Activated CD8-positive, alpha-beta memory T cell treated with anti-CD3 and anti-CD28 coated beads for 48 hours (primary cell): Measurements from ENCODE around the gene RRAS2.
"Not testable (repeated sequence)": the region's sequence is repeated elsewhere in the genome, so short reads cannot be mapped to it uniquely, and the experiment has no call there.

Source experiments
- DNase-seq, 3 experiments: peaks; one replicate each; pipeline ENCODE4 v3.0.0-alpha.2; 2020; ENCODE audit warnings: low read depth in 2 of 3, low spot score in 2 of 3

Gene RRAS2

DNA sequence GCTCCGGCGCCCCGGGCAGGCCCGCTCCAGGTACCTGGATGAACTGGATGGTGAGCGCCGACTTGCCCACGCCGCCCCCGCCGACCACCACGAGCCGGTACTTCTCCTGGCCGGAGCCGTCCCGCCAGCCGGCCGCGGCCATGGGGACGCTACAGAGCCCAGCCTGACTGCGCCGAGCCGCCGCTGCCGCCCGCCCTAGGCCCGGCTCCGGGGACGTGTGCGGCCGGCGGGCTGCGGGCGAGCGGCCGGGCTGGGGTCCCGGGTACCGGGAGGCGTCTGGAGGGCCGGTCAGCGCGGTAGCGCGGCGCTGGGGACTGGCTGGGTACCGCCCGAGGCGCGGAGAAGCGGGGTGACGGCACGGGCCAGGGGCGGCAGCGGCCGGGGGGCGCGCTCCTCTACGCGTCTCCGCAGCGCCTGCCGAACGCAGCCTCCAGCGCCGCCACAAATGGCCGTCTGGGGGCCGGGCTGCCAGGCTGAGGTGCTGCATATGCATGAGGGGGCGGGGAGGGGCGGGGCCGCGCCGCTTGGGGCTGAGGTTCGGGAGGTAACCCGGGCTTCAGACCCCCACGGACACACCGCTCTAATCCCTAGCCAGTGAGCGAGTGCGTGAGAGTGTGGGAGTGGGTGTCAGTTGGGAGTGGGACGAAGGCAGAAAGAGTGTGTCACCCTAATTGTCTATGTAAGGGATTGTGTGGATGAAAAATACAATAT is at the start of gene RRAS2:
Gene RRAS2, minus strand, starts transcription at position 455 of the 711 bp plus-strand sequence. Its CDS starts 313 bp downstream, at position 142.
- DNase-seq = peak; percentile 48 to 58 (median 53)

- DNase-seq = no peak
Measured at GRCh38 chr11:14408612-14409011, 49.6 kb upstream of the RRAS2 start.

DNA sequence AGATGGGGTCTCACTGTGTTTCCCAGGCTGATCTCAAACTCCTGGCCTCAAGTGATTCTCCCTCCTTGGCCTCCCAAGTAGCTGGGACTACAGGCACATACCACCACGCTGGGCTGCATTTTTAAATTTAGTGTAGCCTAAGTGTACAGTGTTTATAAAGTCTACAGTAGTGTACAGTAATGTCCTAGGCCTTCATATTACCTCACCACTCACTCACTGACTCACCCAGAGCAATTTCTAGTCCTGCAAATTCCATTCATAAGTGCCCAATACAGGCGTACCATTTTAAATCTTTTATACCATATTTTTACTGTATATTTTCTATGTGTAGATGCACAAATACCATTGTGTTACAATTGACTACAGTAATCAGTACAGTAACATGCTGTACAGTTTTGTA is 47.1 kb upstream of the RRAS2 start:
- DNase-seq = not testable (repeated sequence)

- DNase-seq = not testable (repeated sequence)
Measured at GRCh38 chr11:14403528-14403927, 44.5 kb upstream of the RRAS2 start.

- DNase-seq = no peak
Measured at GRCh38 chr11:14399087-14399486, 40.1 kb upstream of the RRAS2 start.

- DNase-seq = no peak
Measured at GRCh38 chr11:14396273-14396672, 37.3 kb upstream of the RRAS2 start.

DNA sequence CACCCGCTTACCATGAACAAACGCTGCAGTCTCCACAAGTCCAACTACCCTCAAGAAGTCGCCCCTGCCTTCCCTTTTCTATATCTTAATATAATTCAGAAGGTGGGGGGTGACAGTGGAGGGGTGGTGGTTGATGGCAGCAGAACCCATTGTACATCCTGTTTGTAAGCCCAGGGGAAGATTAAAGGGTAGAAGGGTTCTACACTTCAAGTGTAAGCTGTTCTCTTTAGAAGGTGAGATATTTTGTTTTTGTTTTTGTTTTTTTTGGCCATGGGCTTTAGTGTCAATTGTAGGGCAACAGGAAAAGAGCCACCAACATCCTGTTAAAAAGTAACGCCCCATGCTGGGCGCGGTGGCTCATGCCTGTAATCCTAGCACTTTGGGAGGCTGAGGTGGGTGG is 34.9 kb upstream of the RRAS2 start:
- no peak for DNase-seq

DNA sequence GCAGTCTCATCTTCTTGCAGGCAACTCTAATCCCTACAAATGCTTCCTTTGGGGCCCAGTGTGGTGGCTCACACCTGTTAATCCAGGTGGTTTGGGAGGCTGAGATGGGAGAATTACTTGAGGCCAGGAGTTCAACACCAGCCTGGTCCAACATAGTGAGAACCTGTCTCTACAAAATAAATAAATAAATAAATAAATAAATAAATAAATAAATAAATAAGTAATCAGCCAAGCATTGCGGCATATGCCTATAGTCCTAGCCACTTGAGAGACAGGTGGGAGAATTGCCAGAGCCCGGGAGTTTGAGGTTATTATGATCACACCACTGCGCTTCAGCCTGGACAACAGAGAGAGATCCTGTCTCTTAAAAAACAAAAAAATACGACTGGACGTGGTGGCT is 34.1 kb upstream of the RRAS2 start:
- DNase-seq = no peak

GRCh38 chr11:14390669-14391068 is 31.7 kb upstream of the RRAS2 start:
- no peak for DNase-seq

- no peak for DNase-seq
Measured at GRCh38 chr11:14388352-14388751, 29.4 kb upstream of the RRAS2 start.

DNA sequence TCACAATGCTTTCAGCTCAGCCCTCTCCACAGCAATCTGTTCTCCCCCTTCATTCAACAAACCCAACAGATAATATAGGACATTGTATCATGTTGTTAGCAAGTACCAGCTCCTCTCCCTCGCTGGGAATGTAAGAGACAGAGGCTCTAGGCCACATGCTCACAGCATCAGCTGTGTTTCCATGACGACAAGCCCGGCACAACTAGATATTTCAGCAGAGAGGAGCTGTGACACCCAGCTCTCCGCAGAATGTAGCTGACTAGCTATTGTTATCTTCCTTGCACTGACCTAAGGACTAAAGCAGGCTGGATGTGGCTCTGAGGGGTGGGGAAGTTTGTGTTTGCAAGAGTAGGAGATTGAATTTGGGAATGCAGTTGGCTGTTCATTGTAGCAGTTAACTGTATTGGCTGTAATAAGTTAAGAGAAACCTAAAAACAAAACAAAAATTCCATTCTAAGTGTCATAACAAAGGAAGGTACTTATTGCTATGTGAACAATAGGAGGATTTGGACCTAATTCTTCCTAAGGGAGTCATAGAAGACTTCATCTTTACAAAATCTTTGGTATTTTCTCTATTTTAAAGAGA is 28.0 kb upstream of the RRAS2 start:
- no peak for DNase-seq

DNA sequence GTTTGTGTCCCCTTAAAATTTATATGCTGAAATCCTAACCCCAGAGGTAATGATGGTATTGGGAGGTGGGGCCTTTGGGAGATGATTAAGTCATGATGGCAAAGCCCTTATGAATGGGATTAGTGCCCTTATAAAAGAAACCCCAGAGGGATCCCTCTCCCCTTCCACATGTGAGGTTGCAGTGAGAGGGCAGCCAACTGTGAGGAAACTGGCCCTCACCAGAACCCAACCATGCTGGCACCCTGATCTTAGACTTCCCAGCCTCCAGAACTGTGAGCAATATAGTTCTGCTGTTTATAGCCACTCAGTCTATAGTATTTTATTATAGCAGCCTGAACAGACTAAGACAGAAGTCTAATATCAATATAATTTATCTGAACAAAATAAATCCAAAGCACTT is 27.1 kb upstream of the RRAS2 start:
- DNase-seq = no peak

GRCh38 chr11:14384338-14384737 is 25.4 kb upstream of the RRAS2 start:
- DNase-seq = no peak

- DNase-seq = no peak
Measured at GRCh38 chr11:14381968-14382367, 23.0 kb upstream of the RRAS2 start.

DNA sequence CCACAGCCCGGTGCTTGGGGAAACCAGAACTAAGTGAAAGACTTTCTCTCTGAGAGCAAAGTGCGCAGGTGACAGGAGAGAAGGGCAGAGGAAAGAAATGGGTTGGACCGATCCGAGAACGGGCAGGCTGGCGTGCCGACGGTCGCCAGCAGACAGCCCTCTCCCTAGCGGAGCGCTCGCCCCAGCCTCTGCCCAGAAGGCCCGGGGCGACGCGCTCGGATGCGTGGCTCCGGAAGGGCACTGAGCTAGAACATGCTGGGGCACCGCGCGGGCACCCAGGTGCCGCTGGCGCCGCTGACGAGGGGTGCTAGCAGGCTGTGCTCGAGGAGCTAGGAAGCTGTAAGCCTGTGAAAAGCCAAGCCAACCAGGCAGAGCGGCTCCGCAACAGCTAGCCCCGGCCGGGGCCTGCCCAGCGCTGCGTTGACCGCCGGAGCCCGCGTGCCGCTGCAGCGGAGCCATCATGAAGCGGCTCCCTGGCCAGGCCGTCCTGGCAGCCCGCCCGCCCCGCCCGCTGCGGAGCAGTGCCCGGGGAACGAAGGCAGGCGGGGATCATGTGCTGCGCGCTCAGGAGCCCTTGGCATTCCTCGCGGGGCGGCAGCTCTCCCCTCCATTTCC is 22.1 kb upstream of the RRAS2 start:
- DNase-seq = peak; percentile 20 to 40 (median 22)

- no peak for DNase-seq
Measured at GRCh38 chr11:14380125-14380936, 21.3 kb upstream of the RRAS2 start.

GRCh38 chr11:14378171-14378570 is 19.2 kb upstream of the RRAS2 start:
- DNase-seq = no peak

DNA sequence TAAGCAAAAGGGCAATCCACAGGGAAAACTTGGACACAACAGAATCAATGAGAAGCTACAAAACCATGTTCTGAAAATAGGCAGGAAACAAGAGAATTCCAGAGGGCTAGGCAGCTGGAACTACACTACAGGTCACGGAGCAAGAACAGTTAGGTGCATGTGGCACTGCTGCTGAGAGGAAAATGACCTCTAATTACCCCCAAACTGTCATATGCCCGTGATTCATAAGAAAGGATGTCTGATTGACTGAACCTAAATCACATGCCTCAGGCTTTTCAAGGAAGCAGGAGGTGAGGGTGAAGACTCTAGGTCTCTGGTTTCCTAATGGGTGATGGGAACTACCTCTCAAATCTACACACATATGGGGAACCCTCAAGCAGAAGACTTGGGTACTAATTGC is 17.9 kb upstream of the RRAS2 start:
- no peak for DNase-seq

DNA sequence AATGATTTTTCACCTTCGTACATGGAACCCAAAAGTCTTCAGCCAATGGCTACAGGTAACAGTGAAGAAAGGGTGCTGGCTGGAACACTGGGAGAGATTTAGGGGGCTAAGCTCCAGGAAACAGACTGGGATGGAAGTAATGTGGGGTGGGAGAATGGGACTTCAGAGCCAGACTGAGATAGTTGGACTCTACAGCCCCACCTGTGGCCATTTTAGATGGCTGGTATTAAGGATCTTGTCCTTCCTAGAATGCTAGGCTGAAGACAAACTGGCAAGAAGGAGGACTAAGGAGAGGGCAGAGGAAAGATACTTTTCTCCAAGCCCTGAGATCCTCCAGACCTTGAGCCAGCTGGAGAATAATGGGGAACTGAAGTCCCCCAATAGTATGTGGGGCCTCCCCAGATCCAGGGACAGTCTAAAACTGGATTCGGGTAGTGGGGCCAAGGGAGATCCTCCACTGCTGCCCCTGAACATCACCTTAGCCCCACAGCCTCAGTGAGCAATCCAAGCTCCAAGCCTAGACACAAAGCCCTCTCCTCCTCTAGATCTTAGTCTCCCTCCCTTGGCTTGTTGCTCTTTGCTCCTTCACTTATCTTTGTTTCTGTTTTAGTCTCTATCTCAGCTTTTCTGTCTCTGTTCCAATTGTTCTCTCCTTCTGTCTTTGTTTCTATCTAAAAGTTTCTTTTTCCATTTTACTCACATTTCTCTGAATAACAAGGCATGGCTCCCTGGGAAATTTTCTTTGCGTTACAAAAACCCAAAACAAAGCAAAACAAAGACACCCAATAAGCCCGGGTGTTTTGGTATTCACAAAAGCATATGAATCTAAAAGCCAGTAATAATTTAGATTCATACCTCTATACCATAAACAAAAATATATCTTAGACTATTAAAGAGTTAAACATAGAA is 16.2 kb upstream of the RRAS2 start:
- no peak for DNase-seq

DNA sequence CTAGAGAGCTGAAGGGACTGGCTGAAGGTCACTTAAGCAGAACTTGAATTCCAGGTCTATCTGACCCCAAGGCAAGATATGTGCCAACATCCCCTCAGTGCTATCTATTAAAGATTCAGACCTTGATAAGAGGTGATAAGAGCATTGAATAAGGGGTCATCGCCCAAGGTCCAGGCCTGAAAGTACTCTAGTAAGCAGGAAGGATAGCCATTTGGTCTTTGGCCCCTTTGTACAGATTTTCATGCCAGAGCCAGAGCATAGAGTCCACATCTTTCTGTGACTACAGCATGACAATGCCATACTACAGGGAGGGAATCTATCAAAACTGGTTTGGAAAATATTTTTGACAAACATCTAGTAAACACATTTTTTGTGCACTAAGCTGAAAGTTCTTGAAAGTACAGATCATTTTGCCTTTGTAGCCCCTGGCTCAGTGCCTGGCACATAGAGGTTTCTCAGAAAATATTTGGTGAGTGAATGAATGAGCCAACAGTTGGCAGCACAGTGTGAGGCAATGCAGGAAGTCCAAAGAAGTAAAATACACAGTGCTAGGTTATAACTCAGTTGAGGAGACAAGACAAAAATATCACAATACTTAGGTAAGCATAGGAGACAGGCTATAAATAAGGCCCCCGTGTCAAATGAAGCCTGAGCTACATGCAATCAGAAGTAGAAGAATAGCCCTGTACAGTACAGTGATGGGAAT is 15.1 kb upstream of the RRAS2 start:
- no peak for DNase-seq
